Measurements from ENCODE around the gene EXT2. TPM values are rescaled to one million over a fixed set of nuclear protein-coding genes. Genes with fewer than 3 reads are reported as not detected.

The EXT2 gene
- 10 to 100 TPM; 63.9 to 66.6 (median 65.9) TPM for total RNA-seq

- H3K4me1 ChIP-seq, result peaks cover 0 to 34% (median 7%) of the 10 kb centered on the region in 3 donors
- H3K36me3 ChIP-seq, result peaks cover 0 to 9% of the 10 kb centered on the region in 2 donors
- H3K27ac ChIP-seq, result peak within 1 kb of the TSS; percentile 66 to 89 (median 84)
- TF ChIP-seq CTCF (IDR thresholded peaks at IDR 0.05), result peak; percentile 85 to 94 (median 90)
- no peak for TF ChIP-seq EP300 (IDR thresholded peaks at IDR 0.05)
- TF ChIP-seq POLR2AphosphoS5 (IDR thresholded peaks at IDR 0.05), result peak; percentile 49
- peak; percentile 59 to 68 for TF ChIP-seq POLR2A (IDR thresholded peaks at IDR 0.05)
- H3K9me3 ChIP-seq, result no peaks in the 10 kb centered on the region
- WGBS, 2 donors (ENCODE audit: low coverage in 1 of 2), result 0 to 1% methylated on average over 3 to 18 of the region's 83 CpGs
- H3K27me3 ChIP-seq, result no peaks in the 10 kb centered on the region
- H3K4me3 ChIP-seq, result peak within 1 kb of the TSS; percentile 89 to 90
- ATAC-seq, result peak; percentile 98
Observed at GRCh38 chr11:44095506-44096359, at the start of gene EXT2. Gene EXT2 (plus strand): TSS chr11:44095678. CDS start chr11:44107713, 12,035 bp downstream.

- no peak overlapping the region for H3K27ac ChIP-seq
- no peaks in the 10 kb centered on the region for H3K4me1 ChIP-seq
- no peaks in the 10 kb centered on the region for H3K36me3 ChIP-seq
- no peaks in the 10 kb centered on the region for H3K27me3 ChIP-seq
- TF ChIP-seq EP300 (IDR thresholded peaks at IDR 0.05) (no peak), POLR2AphosphoS5 (IDR thresholded peaks at IDR 0.05) (no peak), POLR2A (IDR thresholded peaks at IDR 0.05) (no peak), CTCF (IDR thresholded peaks at IDR 0.05) (no peak)
- no peak overlapping the region for H3K4me3 ChIP-seq
- WGBS, 2 donors (ENCODE audit: low coverage in 1 of 2), result 91 to 94% methylated on average over 2 of the region's 2 CpGs
- peaks cover 0 to 5% (median 0%) of the 10 kb centered on the region in 3 donors for H3K9me3 ChIP-seq
- ATAC-seq, result no peak
Observed at GRCh38 chr11:44046182-44046581, 49.3 kb upstream of the EXT2 start.

- Histone ChIP-seq H3K27me3 (no peaks in the 10 kb centered on the region), H3K27ac (no peak overlapping the region), H3K4me1 (no peaks in the 10 kb centered on the region), H3K9me3 (no peaks in the 10 kb centered on the region), H3K36me3 (no peaks in the 10 kb centered on the region), H3K4me3 (no peak overlapping the region)
- ATAC-seq, result no peak
- no peak for TF ChIP-seq POLR2A (IDR thresholded peaks at IDR 0.05)
- no peak for TF ChIP-seq EP300 (IDR thresholded peaks at IDR 0.05)
- TF ChIP-seq CTCF (IDR thresholded peaks at IDR 0.05), result no peak
- no peak for TF ChIP-seq POLR2AphosphoS5 (IDR thresholded peaks at IDR 0.05)
- 45 to 76% methylated on average over 2 of the region's 2 CpGs for WGBS, 2 donors (ENCODE audit: low coverage in 1 of 2)
Observed at GRCh38 chr11:44047298-44047697, 48.2 kb upstream of the EXT2 start.

GRCh38 chr11:44047931-44048431 lies 47.5 kb upstream of the EXT2 start, which contains the start of gene ACCSL:
Gene ACCSL (plus strand): TSS chr11:44047981. CDS start chr11:44048037, 56 bp downstream.
- TF ChIP-seq CTCF (IDR thresholded peaks at IDR 0.05), result no peak
- TF ChIP-seq POLR2A (IDR thresholded peaks at IDR 0.05), result no peak
- TF ChIP-seq EP300 (IDR thresholded peaks at IDR 0.05), result no peak
- no peak for TF ChIP-seq POLR2AphosphoS5 (IDR thresholded peaks at IDR 0.05)
- H3K36me3 ChIP-seq, result no peaks in the 10 kb centered on the region
- H3K27ac ChIP-seq, result no peak within 1 kb of the TSS
- H3K27me3 ChIP-seq, result no peaks in the 10 kb centered on the region
- no peak for ATAC-seq
- no peak within 1 kb of the TSS for H3K4me3 ChIP-seq
- H3K9me3 ChIP-seq, result no peaks in the 10 kb centered on the region
- WGBS, 2 donors (ENCODE audit: low coverage in 1 of 2), result 60% methylated on average over 3 of the region's 12 CpGs; no CpG with 5 or more reads in 1 of the 2 donors
- no peaks in the 10 kb centered on the region for H3K4me1 ChIP-seq
